H1 (cell line): ENCODE measurements around the gene ELMO1. TPM values are rescaled to one million over a fixed set of nuclear protein-coding genes. Genes with fewer than 3 reads are reported as not detected.

ENCODE experiments used
- CTCF ChIA-PET: fragments of 300-600 bp; sonication (Branson Sonifier 250); formaldehyde crosslinking; loops from one replicate; lab custom pipeline; 2021; ENCODE audit not compliant: partially characterized antibody; lab: Charles Lee
- POLR2A ChIA-PET: fragments of 300-600 bp; sonication (Branson Sonifier 250); formaldehyde crosslinking; loops from one replicate; lab custom pipeline; 2021; ENCODE audit warnings: inconsistent platforms; ENCODE audit not compliant: partially characterized antibody; lab: Charles Lee
- DNase-seq, 2 experiments: peaks; one replicate each; pipeline versions ENCODE4 v3.0.0 to v3.0.0-alpha.2; 2010 to 2022; ENCODE audit warnings: low spot score in 2 of 2, low read depth in 1 of 2, mixed read lengths in 1 of 2
- FAIRE-seq: peaks from 2 replicates; lab custom pipeline; 2011; peaks lifted over from hg19 to GRCh38; lab: Jason Lieb, UNC
- H2AFZ ChIP-seq: 2 replicates; pipeline ENCODE4 v1.8.1; 2012; ENCODE audit warnings: low read length, inconsistent platforms
- H2AK5ac ChIP-seq: 2 replicates; pipeline ENCODE4 v1.6.1; 2013; ENCODE audit warnings: low read depth, low read length
- H2BK120ac ChIP-seq: replicated peaks from 2 replicates; pipeline ENCODE3; 2013; ENCODE audit warnings: low read depth, low read length, inconsistent platforms
- H2BK12ac ChIP-seq: 2 replicates; pipeline ENCODE4 v1.6.1; 2013; ENCODE audit warnings: low read depth, low read length
- H2BK15ac ChIP-seq: 2 replicates; pipeline ENCODE4 v1.6.1; 2013; ENCODE audit warnings: low read length
- H2BK20ac ChIP-seq: 2 replicates; pipeline ENCODE4 v1.6.1; 2013; ENCODE audit warnings: low read length
- H2BK5ac ChIP-seq: 2 replicates; pipeline ENCODE4 v1.6.1; 2013; ENCODE audit warnings: low read depth, low read length
- H3K14ac ChIP-seq: 2 replicates; pipeline ENCODE4 v1.6.1; 2013; ENCODE audit warnings: inconsistent platforms; ENCODE audit not compliant: insufficient read length
- H3K18ac ChIP-seq: 2 replicates; pipeline ENCODE4 v1.6.1; 2013; ENCODE audit warnings: low read length; ENCODE audit errors: extremely low read depth
- H3K23ac ChIP-seq: 2 replicates; pipeline ENCODE4 v1.6.1; 2013; ENCODE audit warnings: inconsistent platforms; ENCODE audit not compliant: insufficient read length
- H3K23me2 ChIP-seq: 2 replicates; pipeline ENCODE4 v1.6.1; 2013; ENCODE audit warnings: low read depth, low read length
- H3K27ac ChIP-seq: 2 replicates; pipeline ENCODE4 v1.6.1; 2011; ENCODE audit warnings: low read depth, low read length, inconsistent platforms
- H3K27me3 ChIP-seq, 4 experiments: replicated peaks in 1 of 4; 1 replicate in 1 of 4; 2 replicates in 3 of 4; pipeline versions ENCODE4 v1.6.1 to v1.8.1; 2011 to 2013; ENCODE audit warnings: low read length in 3 of 4, mild to moderate bottlenecking in 3 of 4, inconsistent platforms in 2 of 4, mixed read lengths in 2 of 4, moderate library complexity in 1 of 4; ENCODE audit not compliant: control insufficient read depth in 3 of 4, insufficient read depth in 3 of 4; ENCODE audit errors: extremely low read depth in 1 of 4
- H3K36me3 ChIP-seq, 4 experiments: 2 replicates each; pipeline versions ENCODE4 v1.6.1 to v1.8.1; 2011 to 2013; ENCODE audit warnings: mild to moderate bottlenecking in 4 of 4, low read length in 3 of 4, moderate library complexity in 2 of 4, control low read depth in 1 of 4, inconsistent platforms in 1 of 4; ENCODE audit not compliant: insufficient read depth in 4 of 4, control insufficient read depth in 2 of 4
- H3K4ac ChIP-seq: replicated peaks from 2 replicates; pipeline ENCODE3; 2013; ENCODE audit warnings: low read length, low read depth, mixed read lengths, inconsistent platforms; ENCODE audit not compliant: insufficient read length
- H3K4me1 ChIP-seq, 4 experiments: replicated peaks in 1 of 4; 1 replicate in 1 of 4; 2 replicates in 3 of 4; pipeline versions ENCODE4 v1.6.1 to v1.8.1; 2011 to 2013; ENCODE audit warnings: low read length in 3 of 4, inconsistent platforms in 2 of 4, mixed read lengths in 1 of 4; ENCODE audit not compliant: insufficient read depth in 4 of 4, control insufficient read depth in 3 of 4
- H3K4me2 ChIP-seq, 2 experiments: 2 replicates each; pipeline versions ENCODE4 v1.6.1 to v1.8.1; 2011 to 2013; ENCODE audit warnings: low read depth in 2 of 2, low read length in 2 of 2, control low read depth in 1 of 2, inconsistent platforms in 1 of 2, mild to moderate bottlenecking in 1 of 2; ENCODE audit not compliant: insufficient read depth in 1 of 2
- H3K4me3 ChIP-seq, 4 experiments: fragments of 200-600, 300-600 bp in 1 of 4; sonication (generic), shearing (Covaris generic), sonication (Bioruptor Twin) in 1 of 4; 2 replicates each; pipeline versions ENCODE4 v1.5.1 to v1.8.1; 2011 to 2016; ENCODE audit warnings: low read length in 4 of 4, low read depth in 3 of 4, control low read depth in 2 of 4, inconsistent platforms in 2 of 4, mild to moderate bottlenecking in 2 of 4, mixed read lengths in 1 of 4, moderate library complexity in 1 of 4; ENCODE audit not compliant: insufficient read depth in 2 of 4; ENCODE audit errors: extremely low read depth in 1 of 4
- H3K56ac ChIP-seq: replicated peaks from 2 replicates; pipeline ENCODE3; 2013; ENCODE audit warnings: low read depth, mild to moderate bottlenecking, mixed read lengths, low read length, inconsistent platforms; ENCODE audit not compliant: insufficient read length
- H3K79me1 ChIP-seq: 2 replicates; pipeline ENCODE4 v1.6.1; 2013; ENCODE audit warnings: low read depth, low read length, control low read depth
- H3K79me2 ChIP-seq, 2 experiments: 2 replicates each; pipeline versions ENCODE4 v1.6.1 to v1.8.1; 2012 to 2013; ENCODE audit warnings: low read length in 2 of 2, mild to moderate bottlenecking in 2 of 2, inconsistent platforms in 1 of 2; ENCODE audit not compliant: insufficient read depth in 2 of 2, control insufficient read depth in 1 of 2
- H3K9ac ChIP-seq, 4 experiments: replicated peaks in 1 of 4; 1 replicate in 1 of 4; 2 replicates in 3 of 4; pipeline versions ENCODE4 v1.6.1 to v1.8.1; 2011 to 2013; ENCODE audit warnings: low read depth in 3 of 4, low read length in 3 of 4, control low read depth in 2 of 4, mild to moderate bottlenecking in 2 of 4, moderate library complexity in 2 of 4, inconsistent platforms in 1 of 4; ENCODE audit errors: extremely low read depth in 1 of 4
- H3K9me3 ChIP-seq, 2 experiments: 2 replicates each; pipeline versions ENCODE4 v1.6.1 to v1.8.1; 2012 to 2013; ENCODE audit warnings: mild to moderate bottlenecking in 2 of 2, moderate library complexity in 2 of 2, control low read depth in 1 of 2, inconsistent platforms in 1 of 2, low read depth in 1 of 2, low read length in 1 of 2, mixed read lengths in 1 of 2; ENCODE audit not compliant: insufficient read depth in 2 of 2
- H4K20me1 ChIP-seq, 2 experiments: replicated peaks in 1 of 2; 2 replicates each; pipeline versions ENCODE3 to v1.8.1; 2011 to 2013; ENCODE audit warnings: inconsistent platforms in 2 of 2, low read length in 2 of 2, mild to moderate bottlenecking in 1 of 2; ENCODE audit not compliant: insufficient read depth in 2 of 2, control insufficient read depth in 1 of 2
- H4K5ac ChIP-seq: 2 replicates; pipeline ENCODE4 v1.6.1; 2013; ENCODE audit warnings: low read length, low read depth, mixed read lengths, inconsistent platforms; ENCODE audit not compliant: insufficient read length
- H4K8ac ChIP-seq: 2 replicates; pipeline ENCODE4 v1.8.0; 2013; ENCODE audit warnings: mild to moderate bottlenecking, moderate library complexity, low read length, inconsistent platforms; ENCODE audit not compliant: insufficient read depth; ENCODE audit errors: extremely low read depth
- H4K91ac ChIP-seq: replicated peaks from 2 replicates; pipeline ENCODE3; 2013; ENCODE audit warnings: low read length, mixed read lengths, inconsistent platforms; ENCODE audit not compliant: insufficient read length
- ASH2L ChIP-seq: fragments of 200-600, 300-600 bp; sonication (generic); IDR thresholded peaks from one replicate; pipeline ENCODE4 v1.7.1; 2017; ENCODE audit warnings: low read length
- BACH1 ChIP-seq: IDR thresholded peaks from 2 replicates; pipeline ENCODE4 v1.6.1; 2012; ENCODE audit warnings: low read length, improper control_type of control experiment
- BCL11A ChIP-seq, 2 experiments: IDR thresholded peaks; one replicate each; pipeline ENCODE4 v1.6.1; 2011; ENCODE audit warnings: low read depth in 2 of 2, low read length in 2 of 2, mild to moderate bottlenecking in 2 of 2
- CBX8 ChIP-seq: fragments of 300-800, 300-1000 bp; sonication (generic); IDR thresholded peaks from 2 replicates; pipeline ENCODE4 v1.7.1; 2016; ENCODE audit warnings: low read depth, low read length, borderline replicate concordance
- CREB1 ChIP-seq: IDR thresholded peaks from 2 replicates; pipeline ENCODE4 v1.6.1; 2012; ENCODE audit warnings: inconsistent platforms
- EGR1 ChIP-seq: IDR thresholded peaks from 2 replicates; pipeline ENCODE4 v1.6.1; 2011; ENCODE audit warnings: low read depth, low read length, borderline replicate concordance
- EP300 ChIP-seq, 2 experiments: IDR thresholded peaks; 1 replicate in 1 of 2; 2 replicates in 1 of 2; pipeline ENCODE4 v1.6.1; 2011 to 2012; ENCODE audit warnings: low read depth in 2 of 2, low read length in 2 of 2, mild to moderate bottlenecking in 2 of 2, borderline replicate concordance in 1 of 2, inconsistent platforms in 1 of 2, moderate library complexity in 1 of 2
- EZH2 ChIP-seq: fragments of 200-600 bp; sonication (generic); IDR thresholded peaks from 2 replicates; pipeline ENCODE4 v1.7.1; 2012; ENCODE audit warnings: low read depth, mild to moderate bottlenecking, moderate library complexity, low read length, inconsistent platforms; ENCODE audit not compliant: severe bottlenecking
- KDM4A ChIP-seq: IDR thresholded peaks from one replicate; pipeline ENCODE4 v1.7.1; 2012; ENCODE audit warnings: low read depth, mild to moderate bottlenecking, moderate library complexity, low read length, inconsistent platforms; ENCODE audit not compliant: severe bottlenecking
- POU5F1 ChIP-seq: IDR thresholded peaks from 2 replicates; pipeline ENCODE4 v1.6.1; 2011; ENCODE audit warnings: low read depth, mild to moderate bottlenecking, low read length, moderate library complexity
- RBBP5 ChIP-seq: IDR thresholded peaks from 2 replicates; pipeline ENCODE4 v1.7.1; 2012; ENCODE audit warnings: low read depth, mild to moderate bottlenecking, inconsistent platforms, low read length, moderate library complexity, borderline replicate concordance
- RNF2 ChIP-seq: fragments of 200-900, 300-1000 bp; sonication (generic); IDR thresholded peaks from 2 replicates; pipeline ENCODE4 v1.7.1; 2016; ENCODE audit warnings: borderline replicate concordance, low read depth, mild to moderate bottlenecking, antibody characterized with exemption, low read length; ENCODE audit not compliant: poor library complexity, severe bottlenecking; ENCODE audit errors: missing control alignments
- TAF7 ChIP-seq: optimal IDR thresholded peaks from 2 replicates; pipeline ENCODE3; 2011; ENCODE audit warnings: low read depth, mild to moderate bottlenecking, inconsistent platforms, low read length, moderate library complexity, borderline replicate concordance
- TCF12 ChIP-seq: IDR thresholded peaks from 2 replicates; pipeline ENCODE4 v1.6.1; 2011; ENCODE audit warnings: low read depth, mild to moderate bottlenecking, low read length
- ZNF274 ChIP-seq: IDR thresholded peaks from 2 replicates; pipeline ENCODE4 v1.7.0; 2012; ENCODE audit warnings: low read length, borderline replicate concordance; ENCODE audit errors: extremely low read depth
- WGBS, 2 experiments: shearing (Covaris generic) in 1 of 2; methylation state at CpG; one replicate each; pipeline versions ENCODE4 v1.1.6 to v1.1.7; 2013 to 2015; ENCODE audit warnings: low lambda C conversion rate in 2 of 2, mixed read lengths in 2 of 2, inconsistent platforms in 1 of 2, low coverage in 1 of 2, missing lambda C conversion rate in 1 of 2; ENCODE audit not compliant: insufficient replicate concordance in 2 of 2, insufficient coverage in 1 of 2, insufficient read length in 1 of 2; ENCODE audit errors: extremely low coverage in 1 of 2, missing lambda C conversion rate in 1 of 2; 5-methylcytosine and 5-hydroxymethylcytosine counted together
- polyA plus RNA-seq, 7 experiments: library from polyadenylated mRNA; depleted of rRNA in 3 of 7; stranded (reverse) in 5 of 7; unstranded in 2 of 7; fragments of >200 nt in 5 of 7; fragments of 200-250 nt in 2 of 7; gene quantifications; 1 replicate in 5 of 7; 2 replicates in 1 of 7; 4 replicates in 1 of 7; pipeline versions ENCODE4 v1.2.1 to v1.2.3, GENCODE V29; 2011 to 2013; ENCODE audit warnings: missing spikeins in 2 of 7, mixed read lengths in 2 of 7
- total RNA-seq: library from RNA; stranded (reverse); fragmentation: NEBNext Ultra II Directional; extraction: Animal tissue kit (Norgen Biotek cat#: 25700); gene quantifications from 2 replicates; pipeline ENCODE4 v1.2.1, GENCODE V29; 2021

Gene ELMO1
- total and polyA plus RNA-seq, 2 of the 8 experiments (the other 6 are each of a cell fraction or from before 2014, with no cell fraction given) = 18.4 to 21.0 TPM

DNA sequence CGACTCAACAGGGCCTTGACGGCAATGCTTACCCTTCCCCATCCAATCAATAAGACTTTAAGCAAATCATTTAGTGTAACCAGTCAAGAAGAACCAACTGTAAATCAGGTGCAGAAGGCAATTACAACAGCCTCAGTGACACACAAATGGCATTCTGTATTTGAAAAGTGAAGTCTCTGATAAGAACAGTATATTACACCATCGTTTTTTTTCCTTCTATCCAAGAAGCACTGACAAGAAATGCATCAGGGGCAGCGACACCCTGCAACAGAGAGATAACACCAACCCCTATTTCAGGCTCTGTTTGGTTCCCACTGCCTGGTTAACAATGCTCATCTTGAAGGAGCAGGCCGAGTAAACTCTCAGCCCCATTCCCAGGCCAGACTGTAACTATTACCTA lies 520.4 kb downstream of the ELMO1 start:
- POLR2A ChIA-PET = no interaction called here
- Histone ChIP-seq H3K9me3 (no peaks in the 10 kb centered on the region), H2BK12ac (no peak overlapping the region), H3K9ac (no peak overlapping the region), H3K23me2 (no peaks in the 10 kb centered on the region), H2AFZ (no peak overlapping the region), H3K36me3 (no peaks in the 10 kb centered on the region), H3K27ac (no peak overlapping the region), H3K4ac (no peak overlapping the region), H3K23ac (no peak overlapping the region), H3K4me2 (no peak overlapping the region), H2BK15ac (no peak overlapping the region), H4K5ac (no peak overlapping the region), H3K18ac (no peak overlapping the region), H2AK5ac (no peak overlapping the region), H3K14ac (no peak overlapping the region), H3K27me3 (no peaks in the 10 kb centered on the region), H3K56ac (no peak overlapping the region), H3K79me2 (no peaks in the 10 kb centered on the region), H4K91ac (no peak overlapping the region), H3K4me3 (no peak overlapping the region), H3K79me1 (no peaks in the 10 kb centered on the region), H4K8ac (no peak overlapping the region), H2BK5ac (no peak overlapping the region), H4K20me1 (no peaks in the 10 kb centered on the region), H3K4me1 (no peaks in the 10 kb centered on the region), H2BK120ac (no peak overlapping the region), H2BK20ac (no peak overlapping the region)
- TF ChIP-seq EGR1 (no peak), TAF7 (no peak), CBX8 (no peak), ASH2L (no peak), POU5F1 (no peak), RBBP5 (no peak), KDM4A (no peak), CREB1 (no peak), RNF2 (no peak), BCL11A (IDR thresholded peaks at IDR 0.05; ENCODE audit: low read depth in 2 of 2, low read length in 2 of 2) (no peak), TCF12 (no peak), EP300 (IDR thresholded peaks at IDR 0.05; ENCODE audit: borderline replicate concordance in 1 of 2, low read depth in 2 of 2, low read length in 2 of 2) (no peak), BACH1 (no peak), EZH2 (no peak), ZNF274 (no peak)
- CTCF ChIA-PET = interaction anchor here (0.7 to 1.7 kb wide), 3 partner anchors 9 to 257 kb away, joined by 3 to 6 read pairs (median 4); no protein-coding TSS in a partner anchor
- FAIRE-seq (no peak), DNase-seq (no peak)
- 88% methylated on average over 5 of the region's 5 CpGs; no CpG with 5 or more reads in 1 of the 2 experiments for WGBS, 2 experiments
